HepG2 (cell line): ENCODE data around the gene LIMD2. TPM values are rescaled to one million over a fixed set of nuclear protein-coding genes. Genes with fewer than 3 reads are reported as not detected.

Experiments
- ATAC-seq: fragments of 200-7000 bp; cut with Tn5 transposase; 3 replicates; pipeline ENCODE4 v1.9.1; 2020; ENCODE audit warnings: mild to moderate bottlenecking, moderate library complexity
- BruUV-seq: library from RNA; stranded (reverse); fragments of 400-500 nt; replicated peaks from 2 replicates; lab custom pipeline; 2021; lab: Mats Ljungman, UMichigan
- CTCF ChIA-PET: fragments of 300-600 bp; formaldehyde crosslinking; extraction: SDS; loops from one replicate; lab custom pipeline; 2021; ENCODE audit warnings: low total read pairs, inconsistent platforms, low intra/inter-chr PET ratio; lab: Yijun Ruan, JAX
- POLR2A ChIA-PET: fragments of 350-600 bp; sonication (Branson Sonifier 250); formaldehyde crosslinking; loops from one replicate; lab custom pipeline; 2020; ENCODE audit warnings: antibody characterized with exemption, inconsistent platforms; lab: Yijun Ruan, JAX
- DNase-seq: peaks from one replicate; pipeline ENCODE4 v3.0.0-alpha.2; 2015; ENCODE audit warnings: low spot score
- FAIRE-seq: peaks from 3 replicates; lab custom pipeline; 2011; peaks lifted over from hg19 to GRCh38; lab: Jason Lieb, UNC
- H2AFZ ChIP-seq: one replicate; pipeline ENCODE4 v1.6.1; 2011; ENCODE audit warnings: low read length, inconsistent platforms
- H3K27ac ChIP-seq: fragments of 300-600 bp; 3 replicates; pipeline ENCODE4 v1.8.0; 2011; ENCODE audit warnings: mixed run types, mild to moderate bottlenecking, mixed read lengths, low read length, inconsistent platforms; ENCODE audit not compliant: insufficient read depth; ENCODE audit errors: extremely low read length
- H3K27me3 ChIP-seq, 2 experiments: fragments of 200-600 bp in 1 of 2; 2 replicates in 1 of 2; 3 replicates in 1 of 2; pipeline versions ENCODE4 v1.6.0 to v1.8.0; 2011; ENCODE audit warnings: low read length in 2 of 2, mild to moderate bottlenecking in 2 of 2, moderate library complexity in 2 of 2, inconsistent platforms in 1 of 2; ENCODE audit not compliant: insufficient read depth in 2 of 2, control insufficient read depth in 1 of 2
- H3K36me3 ChIP-seq, 2 experiments: fragments of 200-600 bp in 1 of 2; replicated peaks in 1 of 2; 2 replicates in 1 of 2; 3 replicates in 1 of 2; pipeline versions ENCODE4 v1.5.1 to v1.8.0; 2011; ENCODE audit warnings: low read length in 2 of 2, inconsistent platforms in 1 of 2; ENCODE audit not compliant: insufficient read depth in 2 of 2, control insufficient read depth in 1 of 2
- H3K4me1 ChIP-seq: 2 replicates; pipeline ENCODE4 v1.5.1; 2012; ENCODE audit warnings: low read length, inconsistent platforms; ENCODE audit not compliant: insufficient read depth
- H3K4me2 ChIP-seq: 2 replicates; pipeline ENCODE4 v1.6.0; 2011; ENCODE audit warnings: low read depth, low read length, inconsistent platforms
- H3K4me3 ChIP-seq, 3 experiments: fragments of 200-600 bp in 1 of 3; sonication (generic), shearing (Covaris generic) in 1 of 3; replicated peaks in 1 of 3; 2 replicates each; pipeline ENCODE4 v1.5.1; 2011 to 2016; ENCODE audit warnings: low read length in 3 of 3, inconsistent platforms in 2 of 3, low read depth in 2 of 3, mild to moderate bottlenecking in 2 of 3, control low read depth in 1 of 3, mixed read lengths in 1 of 3; ENCODE audit not compliant: insufficient read depth in 1 of 3
- H3K79me2 ChIP-seq: one replicate; pipeline ENCODE4 v1.6.1; 2011; ENCODE audit warnings: low read length, inconsistent platforms; ENCODE audit not compliant: insufficient read depth
- H3K9ac ChIP-seq: 2 replicates; pipeline ENCODE4 v1.6.0; 2011; ENCODE audit warnings: mild to moderate bottlenecking, low read depth, low read length, inconsistent platforms; ENCODE audit not compliant: insufficient read depth
- H3K9me3 ChIP-seq: 2 replicates; pipeline ENCODE4 v1.5.1; 2012; ENCODE audit warnings: mild to moderate bottlenecking, low read length
- H4K20me1 ChIP-seq: 2 replicates; pipeline ENCODE4 v1.6.0; 2011; ENCODE audit warnings: inconsistent platforms, mild to moderate bottlenecking, low read length, moderate library complexity; ENCODE audit not compliant: insufficient read depth
- BCLAF1 ChIP-seq: fragments of 450-650 bp; IDR thresholded peaks from 2 replicates; pipeline ENCODE4 v1.6.1; 2017; ENCODE audit warnings: mild to moderate bottlenecking
- HMGXB3 ChIP-seq: sonication (generic); formaldehyde crosslinking; IDR thresholded peaks from 2 replicates; pipeline ENCODE4 v1.4.0; 2020; ENCODE audit warnings: missing genetic modification reagents, borderline replicate concordance
- NFRKB ChIP-seq: fragments of 450-650 bp; IDR thresholded peaks from 2 replicates; pipeline ENCODE4 v1.6.1; 2017
- SRSF1 ChIP-seq: fragments of 200-400 bp; formaldehyde crosslinking; optimal IDR thresholded peaks from 2 replicates; pipeline ENCODE3; 2017; ENCODE audit warnings: mild to moderate bottlenecking, low read depth, low read length, moderate library complexity
- ZNF513 ChIP-seq: sonication (generic); formaldehyde crosslinking; conservative IDR thresholded peaks from 2 replicates; pipeline ENCODE4 v1.5.0; 2020; ENCODE audit warnings: missing genetic modification reagents
- WGBS: methylation state at CpG from one replicate; pipeline ENCODE4 v1.1.6; 2017; ENCODE audit warnings: low lambda C conversion rate; 5-methylcytosine and 5-hydroxymethylcytosine counted together
- in situ Hi-C: cut with HindIII; loops from 2 replicates; pipeline ENCODE4 v1.10.0; 2017; ENCODE audit warnings: low pct_unique_long_range_greater_than_20kb; ENCODE audit not compliant: extremely low pct_ligation_motif_present
- intact Hi-C: fragments of 100-400 bp; cut with micrococcal nuclease; formaldehyde crosslinking; loops from one replicate; pipeline ENCODE4 v1.10.0; 2022; ENCODE audit not compliant: unreplicated experiment
- polyA plus RNA-seq, 8 experiments: library from polyadenylated mRNA; depleted of rRNA in 3 of 8; stranded (reverse) in 7 of 8; unstranded in 1 of 8; fragments of >200 nt; fragmentation: Illumina TruSeq in 4 of 8; extraction: Trizol in 4 of 8; gene quantifications; 2 replicates each; pipeline versions ENCODE4 v1.2.1 to v1.2.3, GENCODE V29; 2011 to 2016; ENCODE audit warnings: low read depth in 4 of 8, missing spikeins in 1 of 8, mixed read lengths in 1 of 8; ENCODE audit not compliant: insufficient read depth in 1 of 8
- total RNA-seq, 5 experiments: library from RNA; depleted of rRNA; stranded (reverse); fragments of >200 nt; fragmentation: Illumina TruSeq; extraction: Trizol; gene quantifications; 2 replicates each; pipeline ENCODE4 v1.2.3, GENCODE V29; 2016; ENCODE audit warnings: low read depth in 1 of 5
- TF ChIP-seq, protein P1 (sequence below): sonication (generic); formaldehyde crosslinking; IDR thresholded peaks from 2 replicates; pipeline ENCODE4 v1.4.0; 2020; ENCODE audit warnings: mild to moderate bottlenecking, missing genetic modification reagents
- TF ChIP-seq, protein P2 (sequence below): IDR thresholded peaks from 2 replicates; pipeline ENCODE4 v1.6.1; 2016; ENCODE audit warnings: low read depth, missing genetic modification reagents, missing compliant biosample characterization

The LIMD2 gene
- total and polyA plus RNA-seq, 2 of the 13 experiments (the other 11 are each of a cell fraction or from before 2014, with no cell fraction given), result 9.0 to 20.8 TPM

- no peak for TF ChIP-seq HMGXB3 (CRISPR knock-in tag)
- TF ChIP-seq, all 625 proteins: peak for 0
These were observed 19.1 kb upstream of the LIMD2 start (continued) for GRCh38 chr17:63718988-63719387.

GRCh38 chr17:63716426-63716825 is 16.5 kb upstream of the LIMD2 start:
- no peaks in the 10 kb centered on the region for H3K9me3 ChIP-seq
- CTCF ChIA-PET, result no interaction called here
- peaks cover 6% of the 10 kb centered on the region in 2 experiments; a peak in 3 of 5 replicates for H3K36me3 ChIP-seq
- H3K27me3 ChIP-seq, result no peaks in the 10 kb centered on the region
- H2AFZ ChIP-seq, result no peak overlapping the region
- H3K79me2 ChIP-seq, result no peaks in the 10 kb centered on the region
- FAIRE-seq (peak; percentile 47), ATAC-seq (no peak), DNase-seq (no peak)
- no peaks in the 10 kb centered on the region for H3K4me1 ChIP-seq
- in situ Hi-C loops (no loop called here), intact Hi-C loops (no loop called here)
- no peak overlapping the region for H3K4me2 ChIP-seq
- H3K4me3 ChIP-seq, result no peak overlapping the region
- WGBS, result 98% methylated on average over 3 of the region's 3 CpGs
- no TSS peak for BruUV-seq
- H4K20me1 ChIP-seq, result no peaks in the 10 kb centered on the region
- H3K9ac ChIP-seq, result no peak overlapping the region
- POLR2A ChIA-PET, result no interaction called here
- H3K27ac ChIP-seq, result no peak overlapping the region
- TF ChIP-seq SRSF1, result no peak
- TF ChIP-seq, protein P1, sequence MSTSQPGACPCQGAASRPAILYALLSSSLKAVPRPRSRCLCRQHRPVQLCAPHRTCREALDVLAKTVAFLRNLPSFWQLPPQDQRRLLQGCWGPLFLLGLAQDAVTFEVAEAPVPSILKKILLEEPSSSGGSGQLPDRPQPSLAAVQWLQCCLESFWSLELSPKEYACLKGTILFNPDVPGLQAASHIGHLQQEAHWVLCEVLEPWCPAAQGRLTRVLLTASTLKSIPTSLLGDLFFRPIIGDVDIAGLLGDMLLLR, result no peak
- TF ChIP-seq, protein P2, sequence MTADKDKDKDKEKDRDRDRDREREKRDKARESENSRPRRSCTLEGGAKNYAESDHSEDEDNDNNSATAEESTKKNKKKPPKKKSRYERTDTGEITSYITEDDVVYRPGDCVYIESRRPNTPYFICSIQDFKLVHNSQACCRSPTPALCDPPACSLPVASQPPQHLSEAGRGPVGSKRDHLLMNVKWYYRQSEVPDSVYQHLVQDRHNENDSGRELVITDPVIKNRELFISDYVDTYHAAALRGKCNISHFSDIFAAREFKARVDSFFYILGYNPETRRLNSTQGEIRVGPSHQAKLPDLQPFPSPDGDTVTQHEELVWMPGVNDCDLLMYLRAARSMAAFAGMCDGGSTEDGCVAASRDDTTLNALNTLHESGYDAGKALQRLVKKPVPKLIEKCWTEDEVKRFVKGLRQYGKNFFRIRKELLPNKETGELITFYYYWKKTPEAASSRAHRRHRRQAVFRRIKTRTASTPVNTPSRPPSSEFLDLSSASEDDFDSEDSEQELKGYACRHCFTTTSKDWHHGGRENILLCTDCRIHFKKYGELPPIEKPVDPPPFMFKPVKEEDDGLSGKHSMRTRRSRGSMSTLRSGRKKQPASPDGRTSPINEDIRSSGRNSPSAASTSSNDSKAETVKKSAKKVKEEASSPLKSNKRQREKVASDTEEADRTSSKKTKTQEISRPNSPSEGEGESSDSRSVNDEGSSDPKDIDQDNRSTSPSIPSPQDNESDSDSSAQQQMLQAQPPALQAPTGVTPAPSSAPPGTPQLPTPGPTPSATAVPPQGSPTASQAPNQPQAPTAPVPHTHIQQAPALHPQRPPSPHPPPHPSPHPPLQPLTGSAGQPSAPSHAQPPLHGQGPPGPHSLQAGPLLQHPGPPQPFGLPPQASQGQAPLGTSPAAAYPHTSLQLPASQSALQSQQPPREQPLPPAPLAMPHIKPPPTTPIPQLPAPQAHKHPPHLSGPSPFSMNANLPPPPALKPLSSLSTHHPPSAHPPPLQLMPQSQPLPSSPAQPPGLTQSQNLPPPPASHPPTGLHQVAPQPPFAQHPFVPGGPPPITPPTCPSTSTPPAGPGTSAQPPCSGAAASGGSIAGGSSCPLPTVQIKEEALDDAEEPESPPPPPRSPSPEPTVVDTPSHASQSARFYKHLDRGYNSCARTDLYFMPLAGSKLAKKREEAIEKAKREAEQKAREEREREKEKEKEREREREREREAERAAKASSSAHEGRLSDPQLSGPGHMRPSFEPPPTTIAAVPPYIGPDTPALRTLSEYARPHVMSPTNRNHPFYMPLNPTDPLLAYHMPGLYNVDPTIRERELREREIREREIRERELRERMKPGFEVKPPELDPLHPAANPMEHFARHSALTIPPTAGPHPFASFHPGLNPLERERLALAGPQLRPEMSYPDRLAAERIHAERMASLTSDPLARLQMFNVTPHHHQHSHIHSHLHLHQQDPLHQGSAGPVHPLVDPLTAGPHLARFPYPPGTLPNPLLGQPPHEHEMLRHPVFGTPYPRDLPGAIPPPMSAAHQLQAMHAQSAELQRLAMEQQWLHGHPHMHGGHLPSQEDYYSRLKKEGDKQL (CRISPR knock-in tag), result no peak
- no peak for TF ChIP-seq ZNF513 (CRISPR knock-in tag)
- TF ChIP-seq BCLAF1, result no peak
- TF ChIP-seq NFRKB, result no peak
